H1 (cell line): Measurements from ENCODE around the gene MRPL20. TPM values are rescaled to one million over a fixed set of nuclear protein-coding genes. Genes with fewer than 3 reads are reported as not detected.

ENCODE experiments used
- CTCF ChIA-PET: fragments of 300-600 bp; sonication (Branson Sonifier 250); formaldehyde crosslinking; loops from one replicate; lab custom pipeline; 2021; ENCODE audit not compliant: partially characterized antibody; lab: Charles Lee
- POLR2A ChIA-PET: fragments of 300-600 bp; sonication (Branson Sonifier 250); formaldehyde crosslinking; loops from one replicate; lab custom pipeline; 2021; ENCODE audit warnings: inconsistent platforms; ENCODE audit not compliant: partially characterized antibody; lab: Charles Lee
- DNase-seq, 2 experiments: peaks; one replicate each; pipeline versions ENCODE4 v3.0.0 to v3.0.0-alpha.2; 2010 to 2022; ENCODE audit warnings: low spot score in 2 of 2, low read depth in 1 of 2, mixed read lengths in 1 of 2
- FAIRE-seq: peaks from 2 replicates; lab custom pipeline; 2011; peaks lifted over from hg19 to GRCh38; lab: Jason Lieb, UNC
- H2AFZ ChIP-seq: 2 replicates; pipeline ENCODE4 v1.8.1; 2012; ENCODE audit warnings: low read length, inconsistent platforms
- H2AK5ac ChIP-seq: 2 replicates; pipeline ENCODE4 v1.6.1; 2013; ENCODE audit warnings: low read depth, low read length
- H2BK120ac ChIP-seq: replicated peaks from 2 replicates; pipeline ENCODE3; 2013; ENCODE audit warnings: low read depth, low read length, inconsistent platforms
- H2BK12ac ChIP-seq: 2 replicates; pipeline ENCODE4 v1.6.1; 2013; ENCODE audit warnings: low read depth, low read length
- H2BK15ac ChIP-seq: 2 replicates; pipeline ENCODE4 v1.6.1; 2013; ENCODE audit warnings: low read length
- H2BK20ac ChIP-seq: 2 replicates; pipeline ENCODE4 v1.6.1; 2013; ENCODE audit warnings: low read length
- H2BK5ac ChIP-seq: 2 replicates; pipeline ENCODE4 v1.6.1; 2013; ENCODE audit warnings: low read depth, low read length
- H3K14ac ChIP-seq: 2 replicates; pipeline ENCODE4 v1.6.1; 2013; ENCODE audit warnings: inconsistent platforms; ENCODE audit not compliant: insufficient read length
- H3K18ac ChIP-seq: 2 replicates; pipeline ENCODE4 v1.6.1; 2013; ENCODE audit warnings: low read length; ENCODE audit errors: extremely low read depth
- H3K23ac ChIP-seq: 2 replicates; pipeline ENCODE4 v1.6.1; 2013; ENCODE audit warnings: inconsistent platforms; ENCODE audit not compliant: insufficient read length
- H3K23me2 ChIP-seq: 2 replicates; pipeline ENCODE4 v1.6.1; 2013; ENCODE audit warnings: low read depth, low read length
- H3K27ac ChIP-seq: 2 replicates; pipeline ENCODE4 v1.6.1; 2011; ENCODE audit warnings: low read depth, low read length, inconsistent platforms
- H3K27me3 ChIP-seq, 4 experiments: replicated peaks in 1 of 4; 1 replicate in 1 of 4; 2 replicates in 3 of 4; pipeline versions ENCODE4 v1.6.1 to v1.8.1; 2011 to 2013; ENCODE audit warnings: low read length in 3 of 4, mild to moderate bottlenecking in 3 of 4, inconsistent platforms in 2 of 4, mixed read lengths in 2 of 4, moderate library complexity in 1 of 4; ENCODE audit not compliant: control insufficient read depth in 3 of 4, insufficient read depth in 3 of 4; ENCODE audit errors: extremely low read depth in 1 of 4
- H3K36me3 ChIP-seq, 4 experiments: 2 replicates each; pipeline versions ENCODE4 v1.6.1 to v1.8.1; 2011 to 2013; ENCODE audit warnings: mild to moderate bottlenecking in 4 of 4, low read length in 3 of 4, moderate library complexity in 2 of 4, control low read depth in 1 of 4, inconsistent platforms in 1 of 4; ENCODE audit not compliant: insufficient read depth in 4 of 4, control insufficient read depth in 2 of 4
- H3K4ac ChIP-seq: replicated peaks from 2 replicates; pipeline ENCODE3; 2013; ENCODE audit warnings: low read length, low read depth, mixed read lengths, inconsistent platforms; ENCODE audit not compliant: insufficient read length
- H3K4me1 ChIP-seq, 4 experiments: replicated peaks in 1 of 4; 1 replicate in 1 of 4; 2 replicates in 3 of 4; pipeline versions ENCODE4 v1.6.1 to v1.8.1; 2011 to 2013; ENCODE audit warnings: low read length in 3 of 4, inconsistent platforms in 2 of 4, mixed read lengths in 1 of 4; ENCODE audit not compliant: insufficient read depth in 4 of 4, control insufficient read depth in 3 of 4
- H3K4me2 ChIP-seq, 2 experiments: 2 replicates each; pipeline versions ENCODE4 v1.6.1 to v1.8.1; 2011 to 2013; ENCODE audit warnings: low read depth in 2 of 2, low read length in 2 of 2, control low read depth in 1 of 2, inconsistent platforms in 1 of 2, mild to moderate bottlenecking in 1 of 2; ENCODE audit not compliant: insufficient read depth in 1 of 2
- H3K4me3 ChIP-seq, 4 experiments: fragments of 200-600, 300-600 bp in 1 of 4; sonication (generic), shearing (Covaris generic), sonication (Bioruptor Twin) in 1 of 4; 2 replicates each; pipeline versions ENCODE4 v1.5.1 to v1.8.1; 2011 to 2016; ENCODE audit warnings: low read length in 4 of 4, low read depth in 3 of 4, control low read depth in 2 of 4, inconsistent platforms in 2 of 4, mild to moderate bottlenecking in 2 of 4, mixed read lengths in 1 of 4, moderate library complexity in 1 of 4; ENCODE audit not compliant: insufficient read depth in 2 of 4; ENCODE audit errors: extremely low read depth in 1 of 4
- H3K56ac ChIP-seq: replicated peaks from 2 replicates; pipeline ENCODE3; 2013; ENCODE audit warnings: low read depth, mild to moderate bottlenecking, mixed read lengths, low read length, inconsistent platforms; ENCODE audit not compliant: insufficient read length
- H3K79me1 ChIP-seq: 2 replicates; pipeline ENCODE4 v1.6.1; 2013; ENCODE audit warnings: low read depth, low read length, control low read depth
- H3K79me2 ChIP-seq, 2 experiments: 2 replicates each; pipeline versions ENCODE4 v1.6.1 to v1.8.1; 2012 to 2013; ENCODE audit warnings: low read length in 2 of 2, mild to moderate bottlenecking in 2 of 2, inconsistent platforms in 1 of 2; ENCODE audit not compliant: insufficient read depth in 2 of 2, control insufficient read depth in 1 of 2
- H3K9ac ChIP-seq, 4 experiments: replicated peaks in 1 of 4; 1 replicate in 1 of 4; 2 replicates in 3 of 4; pipeline versions ENCODE4 v1.6.1 to v1.8.1; 2011 to 2013; ENCODE audit warnings: low read depth in 3 of 4, low read length in 3 of 4, control low read depth in 2 of 4, mild to moderate bottlenecking in 2 of 4, moderate library complexity in 2 of 4, inconsistent platforms in 1 of 4; ENCODE audit errors: extremely low read depth in 1 of 4
- H3K9me3 ChIP-seq, 2 experiments: 2 replicates each; pipeline versions ENCODE4 v1.6.1 to v1.8.1; 2012 to 2013; ENCODE audit warnings: mild to moderate bottlenecking in 2 of 2, moderate library complexity in 2 of 2, control low read depth in 1 of 2, inconsistent platforms in 1 of 2, low read depth in 1 of 2, low read length in 1 of 2, mixed read lengths in 1 of 2; ENCODE audit not compliant: insufficient read depth in 2 of 2
- H4K20me1 ChIP-seq, 2 experiments: replicated peaks in 1 of 2; 2 replicates each; pipeline versions ENCODE3 to v1.8.1; 2011 to 2013; ENCODE audit warnings: inconsistent platforms in 2 of 2, low read length in 2 of 2, mild to moderate bottlenecking in 1 of 2; ENCODE audit not compliant: insufficient read depth in 2 of 2, control insufficient read depth in 1 of 2
- H4K5ac ChIP-seq: 2 replicates; pipeline ENCODE4 v1.6.1; 2013; ENCODE audit warnings: low read length, low read depth, mixed read lengths, inconsistent platforms; ENCODE audit not compliant: insufficient read length
- H4K8ac ChIP-seq: 2 replicates; pipeline ENCODE4 v1.8.0; 2013; ENCODE audit warnings: mild to moderate bottlenecking, moderate library complexity, low read length, inconsistent platforms; ENCODE audit not compliant: insufficient read depth; ENCODE audit errors: extremely low read depth
- H4K91ac ChIP-seq: replicated peaks from 2 replicates; pipeline ENCODE3; 2013; ENCODE audit warnings: low read length, mixed read lengths, inconsistent platforms; ENCODE audit not compliant: insufficient read length
- BACH1 ChIP-seq: IDR thresholded peaks from 2 replicates; pipeline ENCODE4 v1.6.1; 2012; ENCODE audit warnings: low read length, improper control_type of control experiment
- CBX5 ChIP-seq: fragments of 300-800, 300-1000 bp; sonication (generic); IDR thresholded peaks from 2 replicates; pipeline ENCODE4 v1.7.1; 2016; ENCODE audit warnings: antibody characterized with exemption, low read length, low read depth
- WGBS, 2 experiments: shearing (Covaris generic) in 1 of 2; methylation state at CpG; one replicate each; pipeline versions ENCODE4 v1.1.6 to v1.1.7; 2013 to 2015; ENCODE audit warnings: low lambda C conversion rate in 2 of 2, mixed read lengths in 2 of 2, inconsistent platforms in 1 of 2, low coverage in 1 of 2, missing lambda C conversion rate in 1 of 2; ENCODE audit not compliant: insufficient replicate concordance in 2 of 2, insufficient coverage in 1 of 2, insufficient read length in 1 of 2; ENCODE audit errors: extremely low coverage in 1 of 2, missing lambda C conversion rate in 1 of 2; 5-methylcytosine and 5-hydroxymethylcytosine counted together
- polyA plus RNA-seq, 7 experiments: library from polyadenylated mRNA; depleted of rRNA in 3 of 7; stranded (reverse) in 5 of 7; unstranded in 2 of 7; fragments of >200 nt in 5 of 7; fragments of 200-250 nt in 2 of 7; gene quantifications; 1 replicate in 5 of 7; 2 replicates in 1 of 7; 4 replicates in 1 of 7; pipeline versions ENCODE4 v1.2.1 to v1.2.3, GENCODE V29; 2011 to 2013; ENCODE audit warnings: missing spikeins in 2 of 7, mixed read lengths in 2 of 7
- total RNA-seq: library from RNA; stranded (reverse); fragmentation: NEBNext Ultra II Directional; extraction: Animal tissue kit (Norgen Biotek cat#: 25700); gene quantifications from 2 replicates; pipeline ENCODE4 v1.2.1, GENCODE V29; 2021
- TF ChIP-seq, protein P1 (sequence below), 3 experiments: IDR thresholded peaks; 1 replicate in 2 of 3; 2 replicates in 1 of 3; pipeline versions ENCODE4 v1.5.1 to v1.6.1; 2011; ENCODE audit warnings: low read length in 3 of 3, mild to moderate bottlenecking in 3 of 3, inconsistent platforms in 2 of 3, low read depth in 1 of 3, moderate library complexity in 1 of 3; ENCODE audit not compliant: insufficient read depth in 1 of 3; ENCODE audit errors: control extremely low read depth in 1 of 3

Gene MRPL20
- total and polyA plus RNA-seq, 2 of the 8 experiments (the other 6 are each of a cell fraction or from before 2014, with no cell fraction given) = 126 to 151 TPM

DNA sequence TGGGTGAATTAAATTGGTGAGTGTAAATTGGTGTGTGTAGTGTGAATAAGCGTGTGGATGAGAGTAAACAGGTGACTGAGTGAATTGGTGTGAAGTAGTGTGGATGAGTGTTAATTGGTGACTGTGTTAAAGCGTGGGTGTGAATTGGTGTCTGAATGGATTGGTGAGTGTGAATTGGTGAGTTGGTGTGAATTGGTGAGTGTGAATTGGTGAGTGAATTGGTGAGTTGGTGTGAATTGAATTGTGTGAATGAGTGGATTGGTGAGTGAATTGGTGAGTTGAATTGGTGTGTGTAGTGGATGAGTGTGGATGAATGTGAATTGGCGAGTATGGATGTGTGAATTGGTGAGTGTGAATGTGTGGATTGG is 40.4 kb downstream of the MRPL20 start:
- peaks cover 17% of the 10 kb centered on the region; the same call in 1 of the 2 replicates for H3K23me2 ChIP-seq
- H3K9me3 ChIP-seq = peaks cover 12 to 18% of the 10 kb centered on the region in 2 experiments; a peak in 3 of 4 replicates
- peak overlapping the region; percentile 94 for H3K56ac ChIP-seq
- POLR2A ChIA-PET = no interaction called here
- no peak overlapping the region for H2BK5ac ChIP-seq
- H3K4me2 ChIP-seq = no peak overlapping the region
- no peak overlapping the region for H2AFZ ChIP-seq
- no peak for FAIRE-seq
- H4K5ac ChIP-seq = no peak overlapping the region
- 87 to 100% methylated on average over 3 of the region's 3 CpGs for WGBS, 2 experiments
- DNase-seq = no peak
- H4K91ac ChIP-seq = no peak overlapping the region
- H4K8ac ChIP-seq = no peak overlapping the region
- H3K27ac ChIP-seq = no peak overlapping the region
- no peak overlapping the region for H2BK15ac ChIP-seq
- peaks cover 0 to 6% (median 3%) of the 10 kb centered on the region in 4 experiments; a peak in 5 of 7 replicates for H3K4me1 ChIP-seq
- no peak overlapping the region for H3K4me3 ChIP-seq
- no peaks in the 10 kb centered on the region; a peak in 1 of 7 replicates for H3K27me3 ChIP-seq
- no peak overlapping the region; a peak in 1 of 7 replicates for H3K9ac ChIP-seq
- no peak overlapping the region for H3K23ac ChIP-seq
- H2AK5ac ChIP-seq = peak overlapping the region; percentile 82; the same call in 1 of the 2 replicates
- no peak overlapping the region for H2BK120ac ChIP-seq
- H3K18ac ChIP-seq = no peak overlapping the region
- no peak overlapping the region for H2BK12ac ChIP-seq
- no peaks in the 10 kb centered on the region for H3K79me1 ChIP-seq
- no peak overlapping the region for H2BK20ac ChIP-seq
- TF ChIP-seq, protein P1, sequence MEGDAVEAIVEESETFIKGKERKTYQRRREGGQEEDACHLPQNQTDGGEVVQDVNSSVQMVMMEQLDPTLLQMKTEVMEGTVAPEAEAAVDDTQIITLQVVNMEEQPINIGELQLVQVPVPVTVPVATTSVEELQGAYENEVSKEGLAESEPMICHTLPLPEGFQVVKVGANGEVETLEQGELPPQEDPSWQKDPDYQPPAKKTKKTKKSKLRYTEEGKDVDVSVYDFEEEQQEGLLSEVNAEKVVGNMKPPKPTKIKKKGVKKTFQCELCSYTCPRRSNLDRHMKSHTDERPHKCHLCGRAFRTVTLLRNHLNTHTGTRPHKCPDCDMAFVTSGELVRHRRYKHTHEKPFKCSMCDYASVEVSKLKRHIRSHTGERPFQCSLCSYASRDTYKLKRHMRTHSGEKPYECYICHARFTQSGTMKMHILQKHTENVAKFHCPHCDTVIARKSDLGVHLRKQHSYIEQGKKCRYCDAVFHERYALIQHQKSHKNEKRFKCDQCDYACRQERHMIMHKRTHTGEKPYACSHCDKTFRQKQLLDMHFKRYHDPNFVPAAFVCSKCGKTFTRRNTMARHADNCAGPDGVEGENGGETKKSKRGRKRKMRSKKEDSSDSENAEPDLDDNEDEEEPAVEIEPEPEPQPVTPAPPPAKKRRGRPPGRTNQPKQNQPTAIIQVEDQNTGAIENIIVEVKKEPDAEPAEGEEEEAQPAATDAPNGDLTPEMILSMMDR (IDR thresholded peaks at IDR 0.05; ENCODE audit: control extremely low read depth in 1 of 3, insufficient read depth in 1 of 3, low read depth in 1 of 3, low read length in 3 of 3) = no peak
- TF ChIP-seq BACH1 (peak; percentile 80; the same call in 1 of the 2 replicates), CBX5 (0 out of 2 replicates have a peak, but pooled peaks have one; percentile 42)
- TF ChIP-seq, all 59 proteins: peak for 2
- no peaks in the 10 kb centered on the region; a peak in 1 of 8 replicates for H3K36me3 ChIP-seq
- H3K14ac ChIP-seq = no peak overlapping the region
- H3K79me2 ChIP-seq = no peaks in the 10 kb centered on the region
- no peak overlapping the region for H3K4ac ChIP-seq
- H4K20me1 ChIP-seq = peaks cover 0 to 9% of the 10 kb centered on the region in 2 experiments
- CTCF ChIA-PET = no interaction called here
